ENCODE measurements around the gene NHLH2. TPM values are rescaled to one million over a fixed set of nuclear protein-coding genes. Genes with fewer than 3 reads are reported as not detected.

The NHLH2 gene
- total RNA-seq, 1 experiment from 2014 or later, result not detected

DNA sequence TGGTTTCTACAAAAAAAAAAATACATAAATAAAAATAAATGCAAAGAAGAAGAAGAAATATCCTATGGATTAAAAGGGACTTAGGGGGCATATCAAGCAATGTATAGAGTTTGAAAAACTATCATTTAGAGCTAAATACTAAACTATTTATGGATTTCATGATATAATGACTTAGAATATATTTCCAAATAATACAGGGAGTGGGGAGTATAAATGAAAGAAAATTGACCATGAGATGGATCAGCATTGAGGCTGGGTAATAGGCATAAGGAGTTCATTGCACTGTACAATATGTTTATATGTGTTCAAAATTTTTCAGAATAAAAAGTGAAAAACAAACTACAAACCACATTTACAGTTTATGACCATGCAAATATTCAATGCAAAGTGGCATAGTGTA, 18.8 kb downstream of the NHLH2 start (continued):
- TF ChIP-seq ZBTB33 (IDR thresholded peaks at IDR 0.05; ENCODE audit: extremely low read depth, insufficient replicate concordance, low read length), result no peak
- TF ChIP-seq SIN3A (IDR thresholded peaks at IDR 0.05; ENCODE audit: low read depth), result no peak
- no peak for TF ChIP-seq POLR2AphosphoS5 (IDR thresholded peaks at IDR 0.05; ENCODE audit: low read depth, low read length)
- TF ChIP-seq EZH2 (IDR thresholded peaks at IDR 0.05), result no peak
- no peak for TF ChIP-seq EZH2phosphoT487 (IDR thresholded peaks at IDR 0.05; ENCODE audit: borderline replicate concordance)
- TF ChIP-seq SRF (IDR thresholded peaks at IDR 0.05; ENCODE audit: low read depth), result no peak
- TF ChIP-seq, protein P1, sequence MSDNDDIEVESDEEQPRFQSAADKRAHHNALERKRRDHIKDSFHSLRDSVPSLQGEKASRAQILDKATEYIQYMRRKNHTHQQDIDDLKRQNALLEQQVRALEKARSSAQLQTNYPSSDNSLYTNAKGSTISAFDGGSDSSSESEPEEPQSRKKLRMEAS (IDR thresholded peaks at IDR 0.05), result no peak
- TF ChIP-seq CEBPB (IDR thresholded peaks at IDR 0.05; ENCODE audit: low read depth), result no peak
- no peak for TF ChIP-seq YY1 (IDR thresholded peaks at IDR 0.05; ENCODE audit: extremely low read depth, insufficient replicate concordance, low read depth, low read length)
- TF ChIP-seq JUND (IDR thresholded peaks at IDR 0.05), result no peak

DNA sequence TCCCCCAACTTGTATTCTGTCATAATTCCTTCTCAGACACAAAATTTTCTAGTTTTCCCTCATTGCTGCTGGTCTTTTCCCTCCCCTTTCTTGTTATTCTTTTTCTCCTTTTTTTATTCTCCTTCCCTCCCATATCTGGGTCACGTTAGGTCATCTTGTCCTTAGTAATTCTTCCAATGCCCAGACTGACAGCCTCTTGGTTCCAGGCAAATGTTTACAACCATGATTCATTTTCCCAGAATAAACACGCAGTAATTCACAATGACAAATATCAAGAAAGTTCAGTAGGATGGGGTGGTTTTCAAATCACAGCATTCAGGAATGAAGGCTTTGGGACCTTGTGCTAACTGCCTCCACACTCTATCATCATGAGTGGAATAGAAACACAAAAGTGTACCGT, 25.2 kb downstream of the NHLH2 start:
- intact Hi-C loops (cut with micrococcal nuclease), result no loop called here
- no peaks in the 10 kb centered on the region for H3K9me3 ChIP-seq (ENCODE audit: control insufficient read depth in 1 of 2, insufficient read depth in 1 of 2, low read depth in 1 of 2, low read length in 2 of 2)
- ChIA-PET RAD21 (ENCODE audit: low non-redundant PET in 1 of 2, low total read pairs in 2 of 2, uncharacterized antibody in 2 of 2, unreplicated experiment in 2 of 2) (interaction anchor here in 1 of 2 experiments (0.6 kb wide), 1 partner anchor 66 kb away, joined by 3 read pairs; no protein-coding TSS in a partner anchor), POLR2A (no interaction called here), CTCF (interaction anchor here (0.6 kb wide), 1 partner anchor 14 kb away, joined by 3 read pairs; no protein-coding TSS in a partner anchor)
- H3K36me3 ChIP-seq (ENCODE audit: control insufficient read depth in 1 of 2, insufficient read depth in 2 of 2, low read length in 2 of 2), result no peaks in the 10 kb centered on the region
- H3K9ac ChIP-seq (ENCODE audit: low read length), result no peak overlapping the region
- BruUV-seq (replicated peaks), result no TSS peak
- no peak for DNase-seq (ENCODE audit: low read depth, low spot score)
- TF ChIP-seq SRF (IDR thresholded peaks at IDR 0.05; ENCODE audit: low read depth) (no peak), ZBTB33 (IDR thresholded peaks at IDR 0.05; ENCODE audit: extremely low read depth, insufficient replicate concordance, low read length) (no peak), EZH2 (IDR thresholded peaks at IDR 0.05) (no peak), CEBPB (IDR thresholded peaks at IDR 0.05; ENCODE audit: low read depth) (no peak), RAD21 (IDR thresholded peaks at IDR 0.05; ENCODE audit: low read depth) (no peak)
- TF ChIP-seq, protein P2, sequence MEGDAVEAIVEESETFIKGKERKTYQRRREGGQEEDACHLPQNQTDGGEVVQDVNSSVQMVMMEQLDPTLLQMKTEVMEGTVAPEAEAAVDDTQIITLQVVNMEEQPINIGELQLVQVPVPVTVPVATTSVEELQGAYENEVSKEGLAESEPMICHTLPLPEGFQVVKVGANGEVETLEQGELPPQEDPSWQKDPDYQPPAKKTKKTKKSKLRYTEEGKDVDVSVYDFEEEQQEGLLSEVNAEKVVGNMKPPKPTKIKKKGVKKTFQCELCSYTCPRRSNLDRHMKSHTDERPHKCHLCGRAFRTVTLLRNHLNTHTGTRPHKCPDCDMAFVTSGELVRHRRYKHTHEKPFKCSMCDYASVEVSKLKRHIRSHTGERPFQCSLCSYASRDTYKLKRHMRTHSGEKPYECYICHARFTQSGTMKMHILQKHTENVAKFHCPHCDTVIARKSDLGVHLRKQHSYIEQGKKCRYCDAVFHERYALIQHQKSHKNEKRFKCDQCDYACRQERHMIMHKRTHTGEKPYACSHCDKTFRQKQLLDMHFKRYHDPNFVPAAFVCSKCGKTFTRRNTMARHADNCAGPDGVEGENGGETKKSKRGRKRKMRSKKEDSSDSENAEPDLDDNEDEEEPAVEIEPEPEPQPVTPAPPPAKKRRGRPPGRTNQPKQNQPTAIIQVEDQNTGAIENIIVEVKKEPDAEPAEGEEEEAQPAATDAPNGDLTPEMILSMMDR (IDR thresholded peaks at IDR 0.05 in 2 of 3, conservative IDR thresholded peaks at IDR 0.05 in 1 of 3; ENCODE audit: borderline replicate concordance in 1 of 3, insufficient read depth in 1 of 3, low read depth in 2 of 3, low read length in 2 of 3), result no peak
- TF ChIP-seq, protein P1 (IDR thresholded peaks at IDR 0.05), result no peak
- no peak for ATAC-seq
- H3K79me2 ChIP-seq (ENCODE audit: insufficient read depth, low read length), result no peaks in the 10 kb centered on the region
- no peaks in the 10 kb centered on the region for H4K20me1 ChIP-seq (ENCODE audit: insufficient read depth)
- no peaks in the 10 kb centered on the region for H3K27me3 ChIP-seq (ENCODE audit: insufficient read depth, low read length)
- no peak overlapping the region for H3K27ac ChIP-seq (ENCODE audit: low read depth, low read length)
- no peaks in the 10 kb centered on the region for H3K4me1 ChIP-seq (ENCODE audit: control insufficient read depth in 1 of 2, insufficient read depth in 2 of 2, low read length in 2 of 2)
- no peak overlapping the region for H3K4me3 ChIP-seq (replicated peaks in 1 of 2; ENCODE audit: low read depth in 1 of 2, low read length in 2 of 2)
- no peak overlapping the region for H2AFZ ChIP-seq (ENCODE audit: low read depth, low read length, poor library complexity, severe bottlenecking)
- no peak overlapping the region for H3K4me2 ChIP-seq (ENCODE audit: low read length)
- no peaks in the 10 kb centered on the region for H3K9me2 ChIP-seq (ENCODE audit: insufficient read depth)

All from HCT116 (cell line).